ENCODE measurements around the gene FIBCD1. TPM values are rescaled to one million over a fixed set of nuclear protein-coding genes. Genes with fewer than 3 reads are reported as not detected.

FIBCD1 gene
- total and polyA plus RNA-seq, 2 of the 8 experiments (the other 6 are each of a cell fraction or from before 2014, with no cell fraction given), result 6.1 to 8.8 TPM

DNA sequence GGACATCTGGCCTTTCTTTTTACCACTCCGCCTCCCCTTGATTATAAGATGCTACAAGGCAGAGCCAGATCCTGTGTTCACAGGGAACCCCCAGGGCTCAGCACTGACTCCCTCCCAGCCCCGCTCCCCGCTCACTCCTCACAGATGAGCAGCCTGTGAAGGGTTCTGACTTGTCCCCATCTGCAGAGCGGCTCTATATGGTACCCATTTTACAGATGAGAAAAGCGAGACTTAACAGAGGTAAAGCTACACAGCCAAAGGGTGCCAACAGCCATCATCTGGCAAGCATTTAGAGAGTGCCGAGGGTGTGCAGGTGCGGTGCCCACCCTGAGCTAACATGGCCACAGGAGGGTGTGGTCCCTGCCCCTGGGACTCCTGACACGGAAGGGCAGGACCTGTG, 18.8 kb downstream of the FIBCD1 start:
- no peak overlapping the region for H2BK20ac ChIP-seq (ENCODE audit: low read length)
- H4K20me1 ChIP-seq (replicated peaks in 1 of 2; ENCODE audit: control insufficient read depth in 1 of 2, insufficient read depth in 2 of 2, low read length in 2 of 2), result no peaks in the 10 kb centered on the region
- TF ChIP-seq RAD21 (IDR thresholded peaks at IDR 0.05 in 1 of 2, conservative IDR thresholded peaks at IDR 0.05 in 1 of 2; ENCODE audit: low read depth in 2 of 2, low read length in 2 of 2) (no peak), KDM1A (IDR thresholded peaks at IDR 0.05; ENCODE audit: borderline replicate concordance, low read length) (peak; percentile 70; the same call in 1 of the 2 replicates)
- no peaks in the 10 kb centered on the region for H3K79me1 ChIP-seq (ENCODE audit: low read depth, low read length)
- H3K4me1 ChIP-seq (replicated peaks in 1 of 4; ENCODE audit: control insufficient read depth in 3 of 4, insufficient read depth in 4 of 4, low read length in 3 of 4), result peaks cover 0 to 14% (median 2%) of the 10 kb centered on the region in 4 experiments; a peak in 5 of 7 replicates
- no peak overlapping the region for H2BK15ac ChIP-seq (ENCODE audit: low read length)
- no peak overlapping the region for H3K4me2 ChIP-seq (ENCODE audit: insufficient read depth in 1 of 2, low read depth in 2 of 2, low read length in 2 of 2)
- no peaks in the 10 kb centered on the region for H3K23me2 ChIP-seq (ENCODE audit: low read depth, low read length)
- no peak overlapping the region for H4K5ac ChIP-seq (ENCODE audit: insufficient read length, low read depth, low read length)
- no peak for FAIRE-seq
- H4K91ac ChIP-seq (replicated peaks; ENCODE audit: insufficient read length, low read length), result no peak overlapping the region
- no peak overlapping the region for H3K56ac ChIP-seq (replicated peaks; ENCODE audit: insufficient read length, low read depth, low read length)
- POLR2A ChIA-PET (ENCODE audit: partially characterized antibody), result no interaction called here
- no peaks in the 10 kb centered on the region; a peak in 1 of 7 replicates for H3K27me3 ChIP-seq (replicated peaks in 1 of 4; ENCODE audit: control insufficient read depth in 3 of 4, extremely low read depth in 1 of 4, insufficient read depth in 3 of 4, low read length in 3 of 4)
- no peak overlapping the region for H3K14ac ChIP-seq (ENCODE audit: insufficient read length)
- no peak overlapping the region for H2BK5ac ChIP-seq (ENCODE audit: low read depth, low read length)
- no peaks in the 10 kb centered on the region for H3K79me2 ChIP-seq (ENCODE audit: control insufficient read depth in 1 of 2, insufficient read depth in 2 of 2, low read length in 2 of 2)
- H3K9me3 ChIP-seq (ENCODE audit: insufficient read depth in 2 of 2, low read depth in 1 of 2, low read length in 1 of 2), result no peaks in the 10 kb centered on the region
- H3K23ac ChIP-seq (ENCODE audit: insufficient read length), result no peak overlapping the region
- no peak overlapping the region for H3K9ac ChIP-seq (replicated peaks in 1 of 4; ENCODE audit: extremely low read depth in 1 of 4, low read depth in 3 of 4, low read length in 3 of 4)
- H3K27ac ChIP-seq (ENCODE audit: low read depth, low read length), result no peak overlapping the region
- DNase-seq (ENCODE audit: low read depth in 1 of 2, low spot score in 2 of 2), result no peak
- no peak overlapping the region for H3K18ac ChIP-seq (ENCODE audit: extremely low read depth, low read length)
- 89% methylated on average over 8 of the region's 8 CpGs; no CpG with 5 or more reads in 1 of the 2 experiments for WGBS, 2 experiments (ENCODE audit: extremely low coverage in 1 of 2, insufficient coverage in 1 of 2, insufficient read length in 1 of 2, insufficient replicate concordance in 2 of 2, low coverage in 1 of 2, low lambda C conversion rate in 2 of 2, missing lambda C conversion rate in 1 of 2)
- H3K36me3 ChIP-seq (ENCODE audit: control insufficient read depth in 2 of 4, insufficient read depth in 4 of 4, low read length in 3 of 4), result no peaks in the 10 kb centered on the region
- H2BK120ac ChIP-seq (replicated peaks; ENCODE audit: low read depth, low read length), result no peak overlapping the region
- no peak overlapping the region for H3K4ac ChIP-seq (replicated peaks; ENCODE audit: insufficient read length, low read depth, low read length)
- no peak overlapping the region for H3K4me3 ChIP-seq (ENCODE audit: extremely low read depth in 1 of 4, insufficient read depth in 2 of 4, low read depth in 3 of 4, low read length in 4 of 4)
- no peak overlapping the region for H2AFZ ChIP-seq (ENCODE audit: low read length)
- no peak overlapping the region for H2AK5ac ChIP-seq (ENCODE audit: low read depth, low read length)
- CTCF ChIA-PET (ENCODE audit: partially characterized antibody), result interaction anchor here (1.1 to 2.1 kb wide), 3 partner anchors 13 to 78 kb away, joined by 3 to 6 read pairs (median 3); no protein-coding TSS in a partner anchor
- no peak overlapping the region for H2BK12ac ChIP-seq (ENCODE audit: low read depth, low read length)
- H4K8ac ChIP-seq (ENCODE audit: extremely low read depth, insufficient read depth, low read length), result no peak overlapping the region
